ENCODE results near the gene ELOVL1.

Gene ELOVL1

GRCh38 chr1:43316738-43317520 is 50.9 kb downstream of the ELOVL1 start:
- Histone ChIP-seq H3K4me3 (ENCODE audit: low read depth in 1 of 2, low read length in 2 of 2) (no peak overlapping the region), H3K79me2 (ENCODE audit: insufficient read depth, low read length) (no peaks in the 10 kb centered on the region), H3K4me1 (ENCODE audit: insufficient read depth, low read length) (no peaks in the 10 kb centered on the region), H3K4me2 (ENCODE audit: insufficient read depth, low read length) (no peak overlapping the region), H4K20me1 (ENCODE audit: insufficient read depth, low read length) (no peaks in the 10 kb centered on the region), H3K27ac (ENCODE audit: low read length) (no peak overlapping the region), H3K27me3 (ENCODE audit: insufficient read depth, low read length, poor library complexity) (no peaks in the 10 kb centered on the region), H2AFZ (ENCODE audit: low read depth, low read length) (no peak overlapping the region), H3K9ac (ENCODE audit: low read depth, low read length) (no peak overlapping the region), H3K9me3 (ENCODE audit: insufficient read depth, low read length, severe bottlenecking) (no peaks in the 10 kb centered on the region), H3K36me3 (ENCODE audit: insufficient read depth, low read length) (no peaks in the 10 kb centered on the region)
- ATAC-seq (ENCODE audit: insufficient read depth, low read depth) (no peak), DNase-seq (no peak)
- TF ChIP-seq EZH2 (IDR thresholded peaks at IDR 0.05; ENCODE audit: borderline replicate concordance, low read depth, low read length, severe bottlenecking) = no peak
- TF ChIP-seq CTCF (IDR thresholded peaks at IDR 0.05; ENCODE audit: borderline replicate concordance, extremely low read depth, low read length, poor library complexity, severe bottlenecking) = no peak

DNA sequence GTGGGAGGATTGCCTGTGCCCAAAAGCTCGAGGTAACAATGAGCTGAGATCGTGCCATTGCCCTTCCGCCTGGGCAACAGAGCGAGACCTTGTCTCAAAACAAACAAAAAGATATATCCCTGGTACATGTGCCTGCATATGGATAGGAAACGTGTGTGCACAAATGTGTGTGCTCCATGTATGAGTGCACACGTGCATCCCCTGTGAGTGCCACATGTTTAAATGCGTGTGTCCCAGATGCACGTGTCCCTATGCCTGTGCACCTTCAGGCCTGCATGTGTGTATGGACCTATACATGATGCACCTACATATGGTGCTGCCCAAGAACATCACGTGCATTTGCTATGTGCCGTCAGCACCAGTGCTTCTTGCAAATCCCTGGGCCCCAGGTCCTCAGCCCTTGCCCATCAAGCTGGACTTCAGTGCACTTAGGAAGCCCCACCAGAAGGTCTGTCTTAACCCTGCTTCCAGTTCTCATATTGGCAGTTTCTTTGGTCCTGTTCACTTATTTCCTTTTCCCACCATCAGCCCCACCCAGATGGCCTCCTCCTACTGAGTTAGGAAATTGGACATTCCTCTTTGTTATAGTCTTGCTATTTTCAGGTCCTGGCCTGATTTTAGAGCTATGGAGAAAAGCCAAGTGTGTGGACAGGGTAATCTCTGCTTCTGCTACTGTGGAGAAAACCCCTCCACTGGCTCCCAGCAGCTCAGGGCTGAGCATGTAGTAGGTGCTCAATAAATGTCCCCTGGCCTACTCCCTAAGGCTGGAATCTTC is 51.7 kb downstream of the ELOVL1 start:
- Histone ChIP-seq H2AFZ (ENCODE audit: low read depth, low read length) (no peak overlapping the region), H4K20me1 (ENCODE audit: insufficient read depth, low read length) (no peaks in the 10 kb centered on the region), H3K9ac (ENCODE audit: low read depth, low read length) (no peak overlapping the region), H3K36me3 (ENCODE audit: insufficient read depth, low read length) (no peaks in the 10 kb centered on the region), H3K4me1 (ENCODE audit: insufficient read depth, low read length) (no peaks in the 10 kb centered on the region), H3K4me3 (ENCODE audit: low read depth in 1 of 2, low read length in 2 of 2) (no peak overlapping the region), H3K9me3 (ENCODE audit: insufficient read depth, low read length, severe bottlenecking) (no peaks in the 10 kb centered on the region), H3K27me3 (ENCODE audit: insufficient read depth, low read length, poor library complexity) (no peaks in the 10 kb centered on the region), H3K27ac (ENCODE audit: low read length) (no peak overlapping the region), H3K79me2 (ENCODE audit: insufficient read depth, low read length) (no peaks in the 10 kb centered on the region), H3K4me2 (ENCODE audit: insufficient read depth, low read length) (no peak overlapping the region)
- no peak for ATAC-seq (ENCODE audit: insufficient read depth, low read depth)
- TF ChIP-seq EZH2 (IDR thresholded peaks at IDR 0.05; ENCODE audit: borderline replicate concordance, low read depth, low read length, severe bottlenecking) = no peak
- TF ChIP-seq CTCF (IDR thresholded peaks at IDR 0.05; ENCODE audit: borderline replicate concordance, extremely low read depth, low read length, poor library complexity, severe bottlenecking) = no peak
- no peak for DNase-seq

DNA sequence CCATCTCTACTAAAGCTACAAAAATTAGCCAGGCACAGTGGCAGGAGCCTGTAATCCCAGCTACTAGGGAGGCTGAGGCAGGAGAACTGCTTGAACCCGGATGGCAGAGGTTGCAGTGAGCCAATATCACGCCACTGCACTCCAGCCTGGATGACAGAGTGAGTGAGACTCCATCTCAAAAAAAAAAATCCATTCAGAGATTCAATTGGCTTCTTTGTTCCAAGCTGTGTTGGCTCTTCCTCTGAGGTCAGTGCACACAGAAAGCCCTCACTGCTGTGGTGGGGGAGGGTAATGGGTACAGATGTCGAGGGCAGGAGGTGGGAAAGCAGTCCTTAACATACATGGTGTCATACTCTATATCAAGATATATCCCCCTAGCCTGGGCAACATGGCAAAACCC is 52.3 kb downstream of the ELOVL1 start:
- H3K4me1 ChIP-seq (ENCODE audit: insufficient read depth, low read length) = no peaks in the 10 kb centered on the region
- no peak for TF ChIP-seq CTCF (IDR thresholded peaks at IDR 0.05; ENCODE audit: borderline replicate concordance, extremely low read depth, low read length, poor library complexity, severe bottlenecking)
- TF ChIP-seq EZH2 (IDR thresholded peaks at IDR 0.05; ENCODE audit: borderline replicate concordance, low read depth, low read length, severe bottlenecking) = no peak

More for the DNA sequence above, 52.3 kb downstream of the ELOVL1 start:
- no peak overlapping the region for H3K9ac ChIP-seq (ENCODE audit: low read depth, low read length)
- ATAC-seq (ENCODE audit: insufficient read depth, low read depth) (no peak), DNase-seq (no peak)
- H3K27ac ChIP-seq (ENCODE audit: low read length) = no peak overlapping the region
- no peaks in the 10 kb centered on the region for H3K36me3 ChIP-seq (ENCODE audit: insufficient read depth, low read length)
- H3K4me3 ChIP-seq (ENCODE audit: low read depth in 1 of 2, low read length in 2 of 2) = no peak overlapping the region
- no peak overlapping the region for H3K4me2 ChIP-seq (ENCODE audit: insufficient read depth, low read length)
- no peak overlapping the region for H2AFZ ChIP-seq (ENCODE audit: low read depth, low read length)
- no peaks in the 10 kb centered on the region for H4K20me1 ChIP-seq (ENCODE audit: insufficient read depth, low read length)
- H3K9me3 ChIP-seq (ENCODE audit: insufficient read depth, low read length, severe bottlenecking) = no peaks in the 10 kb centered on the region
- no peaks in the 10 kb centered on the region for H3K27me3 ChIP-seq (ENCODE audit: insufficient read depth, low read length, poor library complexity)
- H3K79me2 ChIP-seq (ENCODE audit: insufficient read depth, low read length) = no peaks in the 10 kb centered on the region
